Neutrophil (primary cell): ENCODE data around the gene FBXO10.
"Not testable (repeated sequence)": the region's sequence is repeated elsewhere in the genome, so short reads cannot be mapped to it uniquely, and the experiment has no call there.

Source experiments
- H3K27ac ChIP-seq: fragments of 200-600 bp; sonication (generic); 2 replicates; pipeline ENCODE4 v1.5.1; 2016; ENCODE audit warnings: mild to moderate bottlenecking, moderate library complexity
- H3K27me3 ChIP-seq: fragments of 200-600 bp; sonication (generic); 2 replicates; pipeline ENCODE4 v1.6.0; 2016; ENCODE audit warnings: mild to moderate bottlenecking
- H3K36me3 ChIP-seq: fragments of 200-600 bp; sonication (generic); 2 replicates; pipeline ENCODE4 v1.5.1; 2017
- H3K4me1 ChIP-seq, 2 experiments: fragments of 200-600 bp in 1 of 2; sonication (generic) in 1 of 2; 1 replicate in 1 of 2; 2 replicates in 1 of 2; pipeline versions ENCODE4 v1.5.1 to v1.6.1; 2013 to 2016; ENCODE audit warnings: low read depth in 1 of 2, low read length in 1 of 2, mild to moderate bottlenecking in 1 of 2, moderate library complexity in 1 of 2; ENCODE audit not compliant: control insufficient read depth in 1 of 2, insufficient read depth in 1 of 2
- H3K4me3 ChIP-seq, 2 experiments: fragments of 200-600 bp in 1 of 2; sonication (generic) in 1 of 2; 1 replicate in 1 of 2; 2 replicates in 1 of 2; pipeline ENCODE4 v1.5.1; 2013 to 2016; ENCODE audit warnings: low read depth in 1 of 2, low read length in 1 of 2, mild to moderate bottlenecking in 1 of 2, moderate library complexity in 1 of 2
- H3K9me3 ChIP-seq: fragments of 200-600 bp; sonication (generic); 2 replicates; pipeline ENCODE4 v1.5.1; 2016
- CTCF ChIP-seq: fragments of 200-600 bp; sonication (generic); IDR thresholded peaks from 2 replicates; pipeline ENCODE4 v1.5.1; 2016; ENCODE audit warnings: antibody characterized with exemption

The FBXO10 gene

GRCh38 chr9:37608250-37608649 is 32.1 kb upstream of the FBXO10 start:
- Histone ChIP-seq H3K27ac (no peak overlapping the region), H3K27me3 (peaks cover 65% of the 10 kb centered on the region), H3K9me3 (no peaks in the 10 kb centered on the region), H3K4me3 (no peak overlapping the region), H3K4me1 (no peaks in the 10 kb centered on the region), H3K36me3 (no peaks in the 10 kb centered on the region)
- no peak for TF ChIP-seq CTCF

- TF ChIP-seq CTCF, result no peak
- H3K4me1 ChIP-seq, result no peaks in the 10 kb centered on the region
- H3K27ac ChIP-seq, result no peak overlapping the region
- peaks cover 65% of the 10 kb centered on the region for H3K27me3 ChIP-seq
- no peaks in the 10 kb centered on the region for H3K9me3 ChIP-seq
- no peaks in the 10 kb centered on the region for H3K36me3 ChIP-seq
- no peak overlapping the region for H3K4me3 ChIP-seq
These were observed 28.1 kb upstream of the FBXO10 start for GRCh38 chr9:37604296-37604695.

- no peaks in the 10 kb centered on the region for H3K36me3 ChIP-seq
- no peak for TF ChIP-seq CTCF
- no peaks in the 10 kb centered on the region for H3K9me3 ChIP-seq
- no peak overlapping the region for H3K27ac ChIP-seq
- H3K4me3 ChIP-seq, result no peak overlapping the region
- no peaks in the 10 kb centered on the region for H3K4me1 ChIP-seq
- H3K27me3 ChIP-seq, result peaks cover 67% of the 10 kb centered on the region
These were observed 26.6 kb upstream of the FBXO10 start for GRCh38 chr9:37602817-37603216.

- not testable (repeated sequence) for H3K9me3 ChIP-seq, H3K4me3 ChIP-seq, H3K27ac ChIP-seq, H3K4me1 ChIP-seq, H3K36me3 ChIP-seq
- H3K27me3 ChIP-seq, result peaks cover 70% of the 10 kb centered on the region
These were observed 25.9 kb upstream of the FBXO10 start for GRCh38 chr9:37602061-37602460.

- Histone ChIP-seq H3K4me3 (no peak overlapping the region), H3K27me3 (peaks cover 39% of the 10 kb centered on the region), H3K9me3 (no peaks in the 10 kb centered on the region), H3K27ac (no peak overlapping the region), H3K36me3 (no peaks in the 10 kb centered on the region), H3K4me1 (peaks cover 11 to 12% of the 10 kb centered on the region in 2 experiments)
- TF ChIP-seq CTCF, result no peak
These were observed 20.3 kb upstream of the FBXO10 start for GRCh38 chr9:37596504-37596903.

- H3K4me1 ChIP-seq, result peaks cover 12 to 14% of the 10 kb centered on the region in 2 experiments
- no peak for TF ChIP-seq CTCF
- no peaks in the 10 kb centered on the region for H3K36me3 ChIP-seq
- no peak overlapping the region for H3K27ac ChIP-seq
- no peaks in the 10 kb centered on the region for H3K9me3 ChIP-seq
- no peak overlapping the region for H3K4me3 ChIP-seq
- peaks cover 30% of the 10 kb centered on the region for H3K27me3 ChIP-seq
These were observed 17.8 kb upstream of the FBXO10 start for GRCh38 chr9:37593883-37594448.
